ENCODE results near the gene PPFIBP1. TPM values are rescaled to one million over a fixed set of nuclear protein-coding genes. Genes with fewer than 3 reads are reported as not detected.

The PPFIBP1 gene
- total RNA-seq, 1 donor from 2014 or later, result 49.6 TPM

Other genes starting within 250 kb of the PPFIBP1 start
- gene BMAL2, start 191.4 kb upstream of the PPFIBP1 start, total RNA-seq, result 58.0 and 60.5 TPM in 2 replicates
- 1.4 and 1.8 TPM in 2 replicates for gene SMCO2, start 77.5 kb upstream of the PPFIBP1 start, total RNA-seq
- gene REP15, start 172.2 kb downstream of the PPFIBP1 start, total RNA-seq, result 1.4 and 1.8 TPM in 2 replicates
- 38.2 and 39.0 TPM in 2 replicates for gene MRPS35, start 186.6 kb downstream of the PPFIBP1 start, total RNA-seq